K562 (cell line): ENCODE data around the gene ADCY5. TPM values are rescaled to one million over a fixed set of nuclear protein-coding genes. Genes with fewer than 3 reads are reported as not detected.

Experiments
- ATAC-seq: fragments of 200-7000 bp; cut with Tn5 transposase; 3 replicates; pipeline ENCODE4 v1.9.1; 2020; ENCODE audit warnings: moderate library complexity
- BruUV-seq: library from RNA; stranded (reverse); fragments of 400-500 nt; replicated peaks from 2 replicates; lab custom pipeline; 2021; lab: Mats Ljungman, UMichigan
- CTCF ChIA-PET: fragments of 300-600 bp; formaldehyde crosslinking; extraction: SDS; loops from one replicate; lab custom pipeline; 2021; ENCODE audit warnings: low intra/inter-chr PET ratio; lab: Yijun Ruan, JAX
- POLR2A ChIA-PET: fragments of 300-600, 350-650 bp; sonication (Branson Sonifier 250); formaldehyde crosslinking; extraction: SDS; loops from one replicate; lab custom pipeline; 2021; ENCODE audit warnings: antibody characterized with exemption, inconsistent platforms; lab: Yijun Ruan, JAX
- DNase-seq, 4 experiments: peaks; one replicate each; pipeline versions ENCODE4 v3.0.0 to v3.0.0-alpha.2; 2011 to 2018; ENCODE audit warnings: low spot score in 3 of 4, mixed read lengths in 3 of 4; ENCODE audit errors: extremely low read depth in 1 of 4
- FAIRE-seq: peaks from 2 replicates; lab custom pipeline; 2011; peaks lifted over from hg19 to GRCh38; lab: Jason Lieb, UNC
- H2AFZ ChIP-seq: 2 replicates; pipeline ENCODE4 v1.6.0; 2011; ENCODE audit warnings: low read depth, low read length, control low read depth, inconsistent platforms
- H3K27ac ChIP-seq: fragments of 200-600 bp; 3 replicates; pipeline ENCODE4 v1.8.0; 2011; ENCODE audit warnings: low read depth, mild to moderate bottlenecking, control low read depth, inconsistent platforms, low read length, moderate library complexity, mixed read lengths; ENCODE audit errors: extremely low read depth
- H3K27me3 ChIP-seq, 2 experiments: fragments of 300-600 bp in 1 of 2; 2 replicates in 1 of 2; 3 replicates in 1 of 2; pipeline versions ENCODE4 v1.6.0 to v1.8.0; 2011; ENCODE audit warnings: inconsistent platforms in 2 of 2, low read length in 2 of 2, mild to moderate bottlenecking in 1 of 2, mixed read lengths in 1 of 2, moderate library complexity in 1 of 2; ENCODE audit not compliant: control insufficient read depth in 2 of 2, insufficient read depth in 2 of 2
- H3K36me3 ChIP-seq: fragments of 300-600 bp; 3 replicates; pipeline ENCODE4 v1.8.0; 2011; ENCODE audit warnings: mild to moderate bottlenecking, low read length, inconsistent platforms; ENCODE audit not compliant: control insufficient read depth, insufficient read depth
- H3K4me1 ChIP-seq, 2 experiments: fragments of 200-600 bp in 1 of 2; replicated peaks in 1 of 2; 2 replicates in 1 of 2; 3 replicates in 1 of 2; pipeline versions ENCODE4 v1.5.1 to v1.8.0; 2011; ENCODE audit warnings: inconsistent platforms in 2 of 2, low read length in 2 of 2, mild to moderate bottlenecking in 1 of 2, mixed read lengths in 1 of 2, moderate library complexity in 1 of 2; ENCODE audit not compliant: control insufficient read depth in 2 of 2, insufficient read depth in 2 of 2
- H3K4me2 ChIP-seq: 2 replicates; pipeline ENCODE4 v1.6.1; 2011; ENCODE audit warnings: low read length, control low read depth, inconsistent platforms, mixed read lengths; ENCODE audit not compliant: insufficient read depth
- H3K4me3 ChIP-seq: fragments of 200-600 bp; sonication (generic), shearing (Covaris generic); 2 replicates; pipeline ENCODE4 v1.5.1; 2016; ENCODE audit warnings: control low read depth, inconsistent platforms
- H3K79me2 ChIP-seq: fragments of 200-600 bp; 3 replicates; pipeline ENCODE4 v1.8.0; 2011; ENCODE audit warnings: low read length, inconsistent platforms; ENCODE audit not compliant: control insufficient read depth, insufficient read depth
- H3K9ac ChIP-seq, 2 experiments: 2 replicates each; pipeline versions ENCODE4 v1.6.0 to v1.6.1; 2011; ENCODE audit warnings: low read depth in 2 of 2, low read length in 2 of 2, control low read depth in 1 of 2, inconsistent platforms in 1 of 2, mild to moderate bottlenecking in 1 of 2, mixed read lengths in 1 of 2; ENCODE audit not compliant: insufficient read depth in 1 of 2
- H3K9me1 ChIP-seq: one replicate; pipeline ENCODE4 v1.6.0; 2011; ENCODE audit warnings: inconsistent platforms, mild to moderate bottlenecking, low read length, moderate library complexity; ENCODE audit not compliant: control insufficient read depth, insufficient read depth
- H3K9me3 ChIP-seq: replicated peaks from 2 replicates; pipeline ENCODE4 v1.5.1; 2011; ENCODE audit warnings: low read depth, low read length, inconsistent platforms; ENCODE audit not compliant: control insufficient read depth, insufficient read depth
- H4K20me1 ChIP-seq: replicated peaks from 2 replicates; pipeline ENCODE4 v1.6.1; 2011; ENCODE audit warnings: low read length, inconsistent platforms, mixed read lengths; ENCODE audit not compliant: control insufficient read depth, insufficient read depth
- CHD2 ChIP-seq: IDR thresholded peaks from 2 replicates; pipeline ENCODE4 v1.6.1; 2011; ENCODE audit warnings: low read depth, low read length
- ELF1 ChIP-seq: fragments of 200-800 bp; sonication (Bioruptor generic); IDR thresholded peaks from 2 replicates; pipeline ENCODE4 v1.6.1; 2016; ENCODE audit warnings: missing genetic modification characterization, missing compliant biosample characterization
- EP300 ChIP-seq: IDR thresholded peaks from 2 replicates; pipeline ENCODE4 v1.6.1; 2012; ENCODE audit warnings: low read length, improper control_type of control experiment
- ESRRB ChIP-seq: fragments of 250-450 bp; sonication (Bioruptor Pico); IDR thresholded peaks from 2 replicates; pipeline ENCODE4 v1.5.0; 2020; ENCODE audit warnings: mild to moderate bottlenecking, moderate library complexity, borderline replicate concordance
- FOXK1 ChIP-seq: sonication (generic); formaldehyde crosslinking; IDR thresholded peaks from 2 replicates; pipeline ENCODE4 v1.8.0; 2022; ENCODE audit warnings: missing genetic modification reagents, mild to moderate bottlenecking, borderline replicate concordance
- USF1 ChIP-seq: sonication (generic); formaldehyde crosslinking; IDR thresholded peaks from 2 replicates; pipeline ENCODE4 v1.9.0; 2022; ENCODE audit warnings: mild to moderate bottlenecking, missing genetic modification reagents
- ZNF644 ChIP-seq: fragments of 200-800 bp; sonication (Bioruptor generic); IDR thresholded peaks from 2 replicates; pipeline ENCODE4 v1.6.1; 2016; ENCODE audit warnings: low read depth, missing genetic modification characterization, missing compliant biosample characterization
- ZNF668 ChIP-seq: fragments of 250-450 bp; sonication (Bioruptor Pico); IDR thresholded peaks from 2 replicates; pipeline ENCODE4 v1.8.0; 2022; ENCODE audit warnings: mild to moderate bottlenecking, inconsistent platforms
- WGBS: fragments of 100-300 bp; shearing (Covaris generic); methylation state at CpG from one replicate; pipeline ENCODE4 v1.1.6; 2016; ENCODE audit warnings: low coverage, mixed read lengths; ENCODE audit not compliant: insufficient coverage; ENCODE audit errors: missing lambda C conversion rate; 5-methylcytosine and 5-hydroxymethylcytosine counted together
- in situ Hi-C: fragments of 300-500 bp; cut with MboI; formaldehyde crosslinking; loops from 4 replicates; pipeline ENCODE4 v1.15.0; 2018; ENCODE audit warnings: inconsistent platforms, mixed read lengths
- intact Hi-C: fragments of 100-400 bp; cut with micrococcal nuclease; formaldehyde crosslinking; loops from 2 replicates; pipeline ENCODE4 v1.14.2; 2022
- polyA plus RNA-seq, 8 experiments: library from polyadenylated mRNA; depleted of rRNA in 4 of 8; stranded (reverse) in 5 of 8; unstranded in 3 of 8; fragments of >200 nt; fragmentation: Nextera tagmentation in 2 of 8; fragmentation: Illumina TruSeq in 1 of 8; extraction: Ambion mirVana in 2 of 8; extraction: Trizol in 1 of 8; gene quantifications; 2 replicates each; pipeline versions ENCODE4 v1.2.1 to v1.2.3, GENCODE V29; 2011 to 2014; ENCODE audit warnings: inconsistent platforms in 1 of 8, missing spikeins in 1 of 8
- total RNA-seq, 7 experiments: library from RNA; depleted of rRNA in 6 of 7; stranded (reverse); fragments of >200 nt in 6 of 7; fragmentation: Illumina TruSeq in 2 of 7; extraction: Trizol in 2 of 7; gene quantifications; 2 replicates each; pipeline versions ENCODE4 v1.2.1 to v1.2.3, GENCODE V29; 2011 to 2021; ENCODE audit warnings: low replicate concordance in 1 of 7
- TF ChIP-seq, protein P1 (sequence below): fragments of 450-650 bp; formaldehyde crosslinking; IDR thresholded peaks from 2 replicates; pipeline ENCODE4 v1.4.0; 2020; ENCODE audit warnings: mild to moderate bottlenecking
- TF ChIP-seq, protein P2 (sequence below), 2 experiments: fragments of 450-650 bp; IDR thresholded peaks; 2 replicates each; pipeline ENCODE4 v1.6.1; 2016; ENCODE audit warnings: mild to moderate bottlenecking in 2 of 2, borderline replicate concordance in 1 of 2, low read depth in 1 of 2, moderate library complexity in 1 of 2
- TF ChIP-seq, protein P3 (sequence below): IDR thresholded peaks from 2 replicates; pipeline ENCODE4 v1.6.1; 2012; ENCODE audit warnings: low read depth, low read length, improper control_type of control experiment, borderline replicate concordance

ADCY5 gene
- total and polyA plus RNA-seq, 9 of the 15 experiments (the other 6 are each of a cell fraction or from before 2014, with no cell fraction given) = under 0.01 TPM; not detected in 8

DNA sequence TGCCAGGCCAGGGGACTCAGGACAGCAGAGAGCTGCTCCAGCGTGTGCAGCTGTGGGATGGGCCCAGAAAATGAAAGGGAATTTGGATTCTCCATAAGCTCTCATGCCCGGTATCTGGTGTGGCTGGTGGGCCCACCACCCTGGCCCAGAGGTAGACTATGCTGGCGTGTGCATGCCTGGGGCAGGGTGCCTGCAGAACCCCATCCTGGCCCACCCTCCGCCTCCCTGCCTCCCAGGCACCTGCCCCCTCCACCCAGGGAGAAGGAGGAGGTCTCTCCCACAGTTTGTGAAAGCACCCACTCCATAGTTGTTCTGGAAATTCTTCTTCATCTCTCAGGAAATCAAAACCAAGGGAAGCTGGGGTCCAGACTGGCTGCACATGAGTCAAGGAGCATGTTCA is 112.9 kb downstream of the ADCY5 start:
- no TSS peak for BruUV-seq
- 6% methylated on average over 2 of the region's 4 CpGs for WGBS
- ATAC-seq (no peak), FAIRE-seq (no peak), DNase-seq (no peak)
- H3K9me3 ChIP-seq = no peaks in the 10 kb centered on the region
- H3K36me3 ChIP-seq = no peaks in the 10 kb centered on the region
- H4K20me1 ChIP-seq = no peaks in the 10 kb centered on the region
- H3K4me3 ChIP-seq = no peak overlapping the region
- peaks cover 0 to 11% of the 10 kb centered on the region in 2 experiments; a peak in 2 of 5 replicates for H3K27me3 ChIP-seq
- no peaks in the 10 kb centered on the region for H3K9me1 ChIP-seq
- no peak overlapping the region for H2AFZ ChIP-seq
- no peaks in the 10 kb centered on the region for H3K79me2 ChIP-seq
- H3K27ac ChIP-seq = no peak overlapping the region
- in situ Hi-C loops = no loop called here
- CTCF ChIA-PET = no interaction called here
- no peak overlapping the region for H3K9ac ChIP-seq
- intact Hi-C loops = no loop called here
- POLR2A ChIA-PET = no interaction called here
- no peak overlapping the region for H3K4me2 ChIP-seq
- peaks cover 0 to 4% of the 10 kb centered on the region in 2 experiments; a peak in 1 of 5 replicates for H3K4me1 ChIP-seq
- TF ChIP-seq FOXK1 (CRISPR knock-in tag) = no peak
- TF ChIP-seq, protein P1, sequence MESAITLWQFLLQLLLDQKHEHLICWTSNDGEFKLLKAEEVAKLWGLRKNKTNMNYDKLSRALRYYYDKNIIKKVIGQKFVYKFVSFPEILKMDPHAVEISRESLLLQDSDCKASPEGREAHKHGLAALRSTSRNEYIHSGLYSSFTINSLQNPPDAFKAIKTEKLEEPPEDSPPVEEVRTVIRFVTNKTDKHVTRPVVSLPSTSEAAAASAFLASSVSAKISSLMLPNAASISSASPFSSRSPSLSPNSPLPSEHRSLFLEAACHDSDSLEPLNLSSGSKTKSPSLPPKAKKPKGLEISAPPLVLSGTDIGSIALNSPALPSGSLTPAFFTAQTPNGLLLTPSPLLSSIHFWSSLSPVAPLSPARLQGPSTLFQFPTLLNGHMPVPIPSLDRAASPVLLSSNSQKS (CRISPR knock-in tag) = no peak
- TF ChIP-seq, protein P2, sequence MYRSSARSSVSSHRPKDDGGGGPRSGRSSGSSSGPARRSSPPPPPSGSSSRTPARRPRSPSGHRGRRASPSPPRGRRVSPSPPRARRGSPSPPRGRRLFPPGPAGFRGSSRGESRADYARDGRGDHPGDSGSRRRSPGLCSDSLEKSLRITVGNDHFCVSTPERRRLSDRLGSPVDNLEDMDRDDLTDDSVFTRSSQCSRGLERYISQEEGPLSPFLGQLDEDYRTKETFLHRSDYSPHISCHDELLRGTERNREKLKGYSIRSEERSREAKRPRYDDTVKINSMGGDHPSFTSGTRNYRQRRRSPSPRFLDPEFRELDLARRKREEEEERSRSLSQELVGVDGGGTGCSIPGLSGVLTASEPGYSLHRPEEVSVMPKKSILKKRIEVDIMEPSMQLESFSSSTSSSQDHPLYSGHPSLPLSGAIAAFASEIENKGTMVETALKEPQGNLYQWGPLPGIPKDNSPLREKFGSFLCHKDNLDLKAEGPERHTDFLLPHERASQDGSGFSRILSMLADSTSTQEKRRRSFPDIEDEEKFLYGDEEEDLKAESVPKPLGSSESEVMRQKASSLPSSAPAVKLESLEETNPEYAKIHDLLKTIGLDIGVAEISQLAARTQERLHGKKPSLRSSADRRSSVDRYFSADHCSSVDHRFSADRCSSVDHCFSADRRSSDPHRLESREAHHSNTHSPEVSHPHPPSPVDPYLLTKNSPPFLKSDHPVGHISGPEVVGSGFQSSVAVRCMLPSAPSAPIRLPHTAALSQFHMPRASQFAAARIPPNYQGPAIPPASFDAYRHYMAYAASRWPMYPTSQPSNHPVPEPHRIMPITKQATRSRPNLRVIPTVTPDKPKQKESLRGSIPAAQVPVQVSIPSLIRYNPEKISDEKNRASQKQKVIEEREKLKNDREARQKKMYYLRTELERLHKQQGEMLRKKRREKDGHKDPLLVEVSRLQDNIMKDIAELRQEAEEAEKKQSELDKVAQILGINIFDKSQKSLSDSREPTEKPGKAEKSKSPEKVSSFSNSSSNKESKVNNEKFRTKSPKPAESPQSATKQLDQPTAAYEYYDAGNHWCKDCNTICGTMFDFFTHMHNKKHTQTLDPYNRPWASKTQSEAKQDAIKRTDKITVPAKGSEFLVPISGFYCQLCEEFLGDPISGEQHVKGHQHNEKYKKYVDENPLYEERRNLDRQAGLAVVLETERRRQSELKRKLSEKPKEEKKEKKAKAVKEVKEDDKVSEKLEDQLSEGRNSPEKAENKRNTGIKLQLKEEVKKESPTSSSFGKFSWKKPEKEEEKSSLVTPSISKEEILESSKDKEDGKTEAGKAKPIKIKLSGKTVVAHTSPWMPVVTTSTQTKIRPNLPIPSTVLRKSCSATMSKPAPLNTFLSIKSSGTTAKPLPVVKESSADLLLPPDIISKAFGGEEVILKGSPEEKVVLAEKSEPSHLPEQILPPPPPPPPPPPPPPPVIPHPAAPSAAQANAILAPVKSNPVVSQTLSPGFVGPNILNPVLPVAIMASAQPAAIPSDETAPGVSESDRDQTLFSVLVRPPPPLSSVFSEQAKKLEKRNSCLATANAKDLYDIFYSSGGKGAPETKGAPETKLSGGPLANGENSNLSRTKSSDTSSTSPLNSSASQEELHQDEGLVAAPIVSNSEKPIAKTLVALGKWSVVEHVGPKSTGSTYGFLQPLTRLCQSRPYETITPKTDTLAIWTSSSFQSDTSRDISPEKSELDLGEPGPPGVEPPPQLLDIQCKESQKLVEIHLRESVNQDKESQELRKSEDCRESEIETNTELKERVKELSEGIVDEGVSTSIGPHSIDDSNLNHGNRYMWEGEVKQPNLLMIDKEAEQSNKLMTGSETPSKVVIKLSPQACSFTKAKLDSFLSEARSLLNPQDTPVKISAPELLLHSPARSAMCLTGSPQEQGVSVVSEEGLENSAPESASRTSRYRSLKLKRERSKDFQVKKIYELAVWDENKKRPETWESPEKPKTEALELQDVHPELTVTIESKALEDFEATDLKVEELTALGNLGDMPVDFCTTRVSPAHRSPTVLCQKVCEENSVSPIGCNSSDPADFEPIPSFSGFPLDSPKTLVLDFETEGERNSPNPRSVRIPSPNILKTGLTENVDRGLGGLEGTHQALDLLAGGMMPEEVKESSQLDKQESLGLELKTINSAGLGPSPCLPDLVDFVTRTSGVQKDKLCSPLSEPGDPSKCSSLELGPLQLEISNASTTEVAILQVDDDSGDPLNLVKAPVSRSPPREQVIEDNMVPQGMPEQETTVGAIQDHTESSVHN (IDR thresholded peaks at IDR 0.05; ENCODE audit: borderline replicate concordance in 1 of 2, low read depth in 1 of 2) = no peak
- TF ChIP-seq USF1 (CRISPR knock-in tag) = no peak
- no peak for TF ChIP-seq ESRRB (CRISPR knock-in tag)
- TF ChIP-seq CHD2 = no peak
- no peak for TF ChIP-seq ZNF668 (CRISPR knock-in tag)
- TF ChIP-seq EP300 = no peak
- TF ChIP-seq ZNF644 (tag) = no peak
- no peak for TF ChIP-seq ELF1 (tag)
- TF ChIP-seq, protein P3, sequence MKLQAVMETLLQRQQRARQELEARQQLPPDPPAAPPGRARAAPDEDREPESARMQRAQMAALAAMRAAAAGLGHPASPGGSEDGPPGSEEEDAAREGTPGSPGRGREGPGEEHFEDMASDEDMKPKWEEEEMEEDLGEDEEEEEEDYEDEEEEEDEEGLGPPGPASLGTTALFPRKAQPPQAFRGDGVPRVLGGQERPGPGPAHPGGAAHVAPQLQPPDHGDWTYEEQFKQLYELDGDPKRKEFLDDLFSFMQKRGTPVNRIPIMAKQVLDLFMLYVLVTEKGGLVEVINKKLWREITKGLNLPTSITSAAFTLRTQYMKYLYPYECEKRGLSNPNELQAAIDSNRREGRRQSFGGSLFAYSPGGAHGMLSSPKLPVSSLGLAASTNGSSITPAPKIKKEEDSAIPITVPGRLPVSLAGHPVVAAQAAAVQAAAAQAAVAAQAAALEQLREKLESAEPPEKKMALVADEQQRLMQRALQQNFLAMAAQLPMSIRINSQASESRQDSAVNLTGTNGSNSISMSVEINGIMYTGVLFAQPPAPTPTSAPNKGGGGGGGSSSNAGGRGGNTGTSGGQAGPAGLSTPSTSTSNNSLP = no peak
